Measurements from ENCODE around the gene EZH1. TPM values are rescaled to one million over a fixed set of nuclear protein-coding genes. Genes with fewer than 3 reads are reported as not detected.
A peak's percentile ranks its signal among the peaks of the same experiment; 100 is the strongest.

The EZH1 gene
- total and polyA plus RNA-seq, 10 of the 15 experiments (the other 5 are each of a cell fraction or from before 2014, with no cell fraction given), result 6.1 to 43.3 (median 16.8) TPM

DNA sequence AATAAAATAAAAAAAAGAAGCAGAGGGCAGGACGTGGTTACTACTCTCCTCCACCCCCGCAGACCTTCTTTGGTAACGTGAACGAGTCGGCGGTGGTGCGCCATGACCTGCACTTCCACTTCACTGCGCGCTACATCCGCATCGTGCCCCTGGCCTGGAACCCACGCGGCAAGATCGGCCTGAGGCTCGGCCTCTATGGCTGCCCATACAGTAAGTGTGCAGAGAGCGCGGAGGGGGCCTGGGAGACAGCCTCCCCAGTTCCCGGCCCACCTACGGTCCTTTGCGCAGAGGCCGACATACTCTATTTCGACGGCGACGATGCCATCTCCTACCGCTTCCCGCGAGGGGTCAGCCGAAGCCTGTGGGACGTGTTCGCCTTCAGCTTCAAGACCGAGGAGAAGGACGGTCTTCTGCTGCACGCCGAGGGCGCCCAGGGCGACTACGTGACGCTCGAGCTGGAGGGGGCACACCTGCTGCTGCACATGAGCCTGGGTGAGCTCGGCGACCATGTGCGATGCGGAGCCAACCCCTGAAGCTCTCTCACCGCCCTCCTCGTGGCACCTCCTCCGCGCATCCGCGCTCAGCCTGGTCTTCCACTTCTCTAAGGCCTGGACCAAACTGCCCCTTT is 59.8 kb downstream of the EZH1 start (continued):
- peak; percentile 4; the same call in 1 of the 2 replicates for TF ChIP-seq ZBTB33 (IDR thresholded peaks at IDR 0.05)
- no peak for TF ChIP-seq HDAC2 (IDR thresholded peaks at IDR 0.05)
- TF ChIP-seq, protein P1, sequence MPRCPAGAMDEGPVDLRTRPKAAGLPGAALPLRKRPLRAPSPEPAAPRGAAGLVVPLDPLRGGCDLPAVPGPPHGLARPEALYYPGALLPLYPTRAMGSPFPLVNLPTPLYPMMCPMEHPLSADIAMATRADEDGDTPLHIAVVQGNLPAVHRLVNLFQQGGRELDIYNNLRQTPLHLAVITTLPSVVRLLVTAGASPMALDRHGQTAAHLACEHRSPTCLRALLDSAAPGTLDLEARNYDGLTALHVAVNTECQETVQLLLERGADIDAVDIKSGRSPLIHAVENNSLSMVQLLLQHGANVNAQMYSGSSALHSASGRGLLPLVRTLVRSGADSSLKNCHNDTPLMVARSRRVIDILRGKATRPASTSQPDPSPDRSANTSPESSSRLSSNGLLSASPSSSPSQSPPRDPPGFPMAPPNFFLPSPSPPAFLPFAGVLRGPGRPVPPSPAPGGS (IDR thresholded peaks at IDR 0.05; ENCODE audit: borderline replicate concordance, insufficient read depth, low read depth, low read length, poor library complexity, severe bottlenecking), result peak; percentile 63
- TF ChIP-seq GATAD2B (conservative IDR thresholded peaks at IDR 0.05; ENCODE audit: low read depth), result no peak
- no peak for TF ChIP-seq SUPT20H (IDR thresholded peaks at IDR 0.05; ENCODE audit: borderline replicate concordance, control insufficient read depth, low read depth, low read length)
- TF ChIP-seq ASH2L (IDR thresholded peaks at IDR 0.05; ENCODE audit: borderline replicate concordance, low read depth), result no peak

All from GM12878 (cell line).